HG03354 (cell line): ENCODE results near the gene VSX2.

Experiments used
- ATAC-seq: cut with Tn5 transposase; IDR thresholded peaks from one replicate; pipeline ENCODE4 v1.9.1; 2021; ENCODE audit warnings: mild to moderate bottlenecking; ENCODE audit not compliant: unreplicated experiment, poor library complexity, severe bottlenecking

VSX2 gene

GRCh38 chr14:74238974-74239847 lies at the start of gene VSX2:
VSX2 (plus strand) TSS chr14:74239449; CDS start chr14:74239562, 113 bp downstream.
- ATAC-seq: no peak

DNA sequence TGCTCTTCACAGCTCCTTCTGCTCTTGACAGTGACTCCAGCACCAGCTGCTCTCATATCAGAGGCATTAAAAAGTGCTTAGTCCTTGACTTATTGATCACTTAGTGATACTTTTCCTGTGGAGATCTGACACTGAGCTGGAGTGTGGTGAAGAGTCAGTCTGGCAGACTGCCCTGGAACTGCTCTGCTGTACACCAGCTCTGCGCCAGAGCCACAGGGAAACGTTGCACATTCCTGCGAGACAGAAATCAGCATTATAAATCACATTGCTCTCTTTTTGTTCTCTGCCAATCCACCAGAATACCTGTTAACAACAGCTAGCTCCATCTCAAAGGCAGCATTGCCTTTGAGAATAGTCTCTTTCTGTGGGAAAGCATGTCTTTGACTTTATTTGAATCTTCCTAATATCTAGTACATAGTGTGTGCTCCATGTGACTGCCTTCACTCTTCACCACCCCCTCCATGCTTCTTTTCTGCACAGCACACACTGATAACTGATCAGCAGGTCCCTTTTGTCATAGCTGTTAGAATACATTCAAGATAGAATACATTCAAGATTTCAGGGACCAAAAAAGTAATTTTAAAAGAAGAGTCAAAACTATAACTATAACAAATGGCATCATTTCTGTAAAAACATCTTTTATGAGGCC lies 48.2 kb upstream of the VSX2 start:
- no peak for ATAC-seq

DNA sequence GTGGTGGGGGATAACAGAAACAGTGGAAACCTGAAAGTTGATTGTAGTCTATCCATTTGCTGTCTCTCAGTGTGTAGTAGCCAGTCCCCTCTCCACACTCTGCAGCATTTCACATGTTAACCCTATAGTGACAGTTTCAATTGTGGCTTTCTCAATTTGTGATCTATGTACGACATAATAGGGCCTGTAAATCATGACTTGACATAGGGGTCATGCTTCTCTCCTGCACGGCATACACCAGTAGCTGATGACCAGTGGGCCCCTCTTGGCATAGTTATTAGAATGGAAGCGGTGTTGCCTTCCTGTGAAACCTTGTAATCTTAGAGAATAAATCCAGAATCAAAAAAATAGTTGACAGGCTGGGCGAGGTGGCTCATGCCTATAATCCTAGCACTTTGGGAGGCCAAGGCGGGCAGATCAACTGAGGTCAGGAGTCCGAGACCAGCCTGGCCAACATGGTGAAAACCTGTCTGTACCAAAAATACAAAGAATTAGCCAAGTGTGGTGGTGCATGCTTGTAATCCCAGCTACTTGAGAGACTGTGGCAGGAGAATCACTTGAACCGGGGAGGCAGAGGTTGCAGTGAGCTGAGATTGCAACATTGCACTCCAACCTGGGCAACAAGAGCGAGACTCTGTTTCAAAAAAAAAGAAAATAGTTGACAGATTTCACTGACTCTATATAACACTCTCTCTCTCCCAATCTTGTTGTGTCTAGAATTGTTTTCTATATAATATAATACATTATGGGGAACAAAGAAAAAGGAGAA lies 44.6 kb upstream of the VSX2 start:
- ATAC-seq: no peak

DNA sequence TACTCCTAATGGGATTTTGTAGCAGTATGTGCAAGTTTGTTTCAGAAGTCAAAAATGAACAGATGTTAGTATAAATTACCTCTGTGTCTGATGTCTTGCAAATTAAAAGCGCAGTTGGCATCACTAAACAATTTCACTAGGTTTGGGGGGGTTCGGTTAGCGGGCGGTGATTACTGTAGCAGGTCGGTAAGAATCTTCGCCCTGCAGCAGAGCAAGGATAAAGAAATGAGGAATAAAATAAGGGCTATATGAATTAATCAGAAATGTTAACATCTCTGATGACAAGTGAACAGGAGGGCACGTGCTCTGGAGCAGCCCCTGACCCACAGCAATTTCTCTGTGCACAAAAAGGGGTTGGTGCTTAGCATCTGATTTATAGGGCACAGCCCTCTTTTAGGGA lies 43.6 kb upstream of the VSX2 start:
- no peak for ATAC-seq

GRCh38 chr14:74198441-74199234 lies 40.6 kb upstream of the VSX2 start:
- ATAC-seq: no peak

DNA sequence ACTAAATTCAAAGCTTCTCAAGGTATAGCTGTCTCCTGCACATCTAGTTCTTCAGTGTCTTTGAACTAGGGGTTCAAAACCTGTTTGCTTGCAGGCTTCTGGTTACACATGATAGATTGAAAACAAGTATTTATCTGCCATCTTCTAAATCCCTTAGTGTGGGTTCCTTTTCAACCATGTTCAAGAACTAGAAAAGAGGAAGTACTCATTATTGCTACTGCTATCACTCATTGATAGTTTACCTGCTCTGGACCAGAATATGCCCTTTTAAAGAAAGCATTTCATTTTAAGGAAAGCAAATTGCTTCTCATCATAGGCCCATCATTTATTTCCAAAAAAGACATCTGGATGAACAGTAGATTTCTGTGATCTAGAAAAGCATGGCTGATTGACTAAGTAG lies 37.1 kb upstream of the VSX2 start:
- no peak for ATAC-seq

GRCh38 chr14:74203639-74204038 lies 35.6 kb upstream of the VSX2 start:
- ATAC-seq: no peak

DNA sequence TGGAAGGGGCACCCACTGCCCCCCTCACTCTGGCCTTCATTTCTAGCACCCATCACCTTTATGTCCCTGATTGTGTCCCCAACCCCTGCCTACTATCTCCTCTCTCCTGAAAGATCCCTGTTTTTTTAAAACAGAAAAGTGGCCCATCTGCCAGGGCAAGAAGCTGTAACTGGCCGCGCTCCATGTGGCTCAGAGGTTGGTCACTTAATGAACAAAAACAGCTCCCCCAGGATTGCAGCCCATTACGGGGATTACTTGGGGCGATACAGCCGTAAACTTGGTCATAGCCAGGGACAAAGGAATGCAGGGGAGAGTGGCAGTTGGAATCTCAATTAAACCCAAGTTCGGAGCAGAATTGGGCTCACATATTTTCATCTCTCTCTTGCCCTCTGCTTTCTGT lies 34.8 kb upstream of the VSX2 start:
- no peak for ATAC-seq

DNA sequence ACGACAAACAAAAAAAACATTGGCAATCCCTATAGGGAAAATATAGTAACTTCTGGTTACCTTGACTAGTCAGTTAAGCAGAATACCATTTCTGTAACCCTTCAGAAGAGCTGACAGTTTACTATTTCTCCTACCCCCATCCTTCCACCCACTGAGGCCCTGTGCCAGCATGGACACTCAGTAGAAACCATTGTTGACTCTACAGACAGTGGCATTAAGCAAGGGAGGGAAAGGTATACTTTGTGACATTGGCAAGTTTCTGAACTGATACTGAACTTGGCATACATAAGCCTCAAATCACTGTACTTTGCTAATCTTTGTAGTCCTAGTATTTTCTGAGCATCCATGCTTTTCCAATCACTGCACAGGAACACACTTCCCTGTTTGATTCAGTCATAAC lies 33.4 kb upstream of the VSX2 start:
- ATAC-seq: no peak

DNA sequence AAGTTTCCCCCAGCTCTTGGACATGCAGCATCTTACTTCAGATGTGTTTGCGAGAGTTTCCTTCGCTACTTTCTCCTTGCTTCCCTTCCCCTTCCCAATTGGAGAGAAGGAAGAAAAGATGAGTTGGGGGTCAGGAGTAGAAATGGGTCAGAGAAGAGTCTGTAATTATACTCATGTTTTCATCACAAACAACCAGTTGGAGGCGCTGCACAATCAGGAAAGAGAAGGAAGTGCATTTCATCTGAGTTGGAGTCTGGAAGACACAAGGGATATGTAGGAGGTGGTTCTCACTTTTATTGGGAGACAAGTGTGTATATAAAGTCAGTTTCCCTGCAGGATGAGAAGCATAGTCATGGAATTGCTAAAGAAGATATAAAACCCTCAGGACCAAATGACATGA lies 31.3 kb upstream of the VSX2 start:
- no peak for ATAC-seq

- ATAC-seq: no peak
These were observed 30.6 kb upstream of the VSX2 start for GRCh38 chr14:74208642-74209041.

GRCh38 chr14:74211945-74212580 lies 27.2 kb upstream of the VSX2 start:
- no peak for ATAC-seq

- ATAC-seq: no peak
These were observed 25.1 kb upstream of the VSX2 start for GRCh38 chr14:74213907-74214803.

- no peak for ATAC-seq
These were observed 22.6 kb upstream of the VSX2 start for GRCh38 chr14:74216671-74217070.

DNA sequence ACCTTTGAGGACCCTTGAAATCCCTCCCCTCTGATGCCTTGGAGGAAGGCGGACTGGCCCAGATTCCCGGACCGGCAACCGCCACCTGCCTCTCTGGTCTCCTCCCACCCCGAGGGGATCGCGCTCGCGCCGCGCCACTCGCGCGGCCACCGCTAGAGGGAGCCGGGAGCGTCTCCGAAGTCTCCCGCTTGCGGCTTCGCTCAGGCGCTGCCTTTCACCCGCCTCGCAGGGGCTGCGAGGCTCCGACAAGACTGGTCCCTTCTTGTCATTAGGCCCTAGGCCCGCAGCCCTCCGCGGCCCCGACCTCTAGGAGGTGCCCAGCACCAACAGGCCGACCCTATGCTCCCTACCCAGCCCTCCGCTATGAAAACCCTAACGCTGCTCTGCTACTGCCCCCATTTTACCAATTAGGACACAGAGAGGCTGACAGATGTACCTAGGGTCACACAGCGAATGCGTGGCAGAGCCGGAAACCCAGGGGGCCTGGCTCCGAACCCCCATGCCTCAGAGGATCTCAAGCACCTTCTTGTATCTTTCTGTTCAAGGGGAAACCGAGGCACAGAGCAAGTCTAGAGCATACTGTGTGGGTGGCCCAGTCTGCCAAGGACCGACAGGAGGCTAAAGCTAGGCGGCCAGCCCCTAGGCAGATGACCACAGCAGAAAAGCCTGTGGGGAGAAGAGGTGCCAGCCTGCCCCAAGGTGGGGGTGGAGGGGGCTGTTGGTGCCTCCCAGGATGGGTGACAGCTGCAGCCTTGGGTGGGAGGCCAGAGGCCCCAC lies 21.4 kb upstream of the VSX2 start:
- ATAC-seq: peak; percentile 75

DNA sequence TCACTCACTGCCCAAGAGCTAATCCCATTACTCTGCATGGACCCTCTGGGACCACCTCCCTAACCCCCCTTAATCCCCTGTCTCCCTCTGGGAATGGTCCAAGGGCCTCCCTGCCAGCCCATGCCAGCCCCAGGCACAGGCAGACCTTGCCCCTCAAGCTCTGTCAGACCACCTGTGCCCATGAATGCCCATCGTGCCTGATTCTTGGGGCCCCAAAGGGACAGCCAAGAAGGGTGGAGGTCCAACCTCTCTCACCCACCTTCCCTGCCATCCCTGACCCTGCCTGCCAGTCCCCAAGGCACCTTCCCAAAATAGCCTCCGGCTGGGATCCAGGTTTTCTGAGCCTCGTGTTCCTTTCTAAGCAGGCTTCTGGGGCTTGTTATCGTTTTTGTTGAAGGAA lies 20.8 kb upstream of the VSX2 start:
- no peak for ATAC-seq

- ATAC-seq: no peak
These were observed 19.7 kb upstream of the VSX2 start for GRCh38 chr14:74219277-74220205.
